ENCODE data around the gene MRI1.

GRCh38 chr19:13795595-13796300 lies 31.4 kb downstream of the MRI1 start:
- TF ChIP-seq, protein P1, sequence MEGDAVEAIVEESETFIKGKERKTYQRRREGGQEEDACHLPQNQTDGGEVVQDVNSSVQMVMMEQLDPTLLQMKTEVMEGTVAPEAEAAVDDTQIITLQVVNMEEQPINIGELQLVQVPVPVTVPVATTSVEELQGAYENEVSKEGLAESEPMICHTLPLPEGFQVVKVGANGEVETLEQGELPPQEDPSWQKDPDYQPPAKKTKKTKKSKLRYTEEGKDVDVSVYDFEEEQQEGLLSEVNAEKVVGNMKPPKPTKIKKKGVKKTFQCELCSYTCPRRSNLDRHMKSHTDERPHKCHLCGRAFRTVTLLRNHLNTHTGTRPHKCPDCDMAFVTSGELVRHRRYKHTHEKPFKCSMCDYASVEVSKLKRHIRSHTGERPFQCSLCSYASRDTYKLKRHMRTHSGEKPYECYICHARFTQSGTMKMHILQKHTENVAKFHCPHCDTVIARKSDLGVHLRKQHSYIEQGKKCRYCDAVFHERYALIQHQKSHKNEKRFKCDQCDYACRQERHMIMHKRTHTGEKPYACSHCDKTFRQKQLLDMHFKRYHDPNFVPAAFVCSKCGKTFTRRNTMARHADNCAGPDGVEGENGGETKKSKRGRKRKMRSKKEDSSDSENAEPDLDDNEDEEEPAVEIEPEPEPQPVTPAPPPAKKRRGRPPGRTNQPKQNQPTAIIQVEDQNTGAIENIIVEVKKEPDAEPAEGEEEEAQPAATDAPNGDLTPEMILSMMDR (IDR thresholded peaks at IDR 0.05): peak in 1 of 4 experiments; percentile 9
- no peak for TF ChIP-seq POLR2AphosphoS5 (IDR thresholded peaks at IDR 0.05)
